Heart left ventricle (tissue), 16 donors: Measurements from ENCODE around the gene DPP9. TPM values are rescaled to one million over a fixed set of nuclear protein-coding genes. Genes with fewer than 3 reads are reported as not detected.
A peak's percentile ranks its signal among the peaks of the same experiment; 100 is the strongest.

Experiments
- ATAC-seq, 4 donors: fragments of 200-7000 bp; cut with Tn5 transposase; one replicate each; pipeline ENCODE4 v1.9.1; 2020 to 2022; ENCODE audit warnings: moderate library complexity in 4 of 4, mild to moderate bottlenecking in 3 of 4, moderate number of reproducible peaks in 1 of 4
- DNase-seq, 5 donors: peaks; one replicate each; pipeline ENCODE4 v3.0.0-alpha.2; 2020
- H3K27ac ChIP-seq, 12 donors: fragments of 200-600 bp; sonication (generic) in 4 of 12; one replicate each; pipeline versions ENCODE4 v1.5.0 to v1.8.0; 2016 to 2022; ENCODE audit warnings: mild to moderate bottlenecking in 2 of 12
- H3K27me3 ChIP-seq, 9 donors: fragments of 200-600 bp; sonication (generic) in 2 of 9; one replicate each; pipeline versions ENCODE4 v1.5.1 to v1.8.0; 2016 to 2022; ENCODE audit warnings: mild to moderate bottlenecking in 3 of 9
- H3K36me3 ChIP-seq, 9 donors: fragments of 200-600 bp; sonication (generic) in 2 of 9; one replicate each; pipeline versions ENCODE4 v1.5.0 to v1.8.0; 2018 to 2022; ENCODE audit warnings: mild to moderate bottlenecking in 2 of 9
- H3K4me1 ChIP-seq, 12 donors: fragments of 200-600 bp; sonication (generic) in 4 of 12; one replicate each; pipeline versions ENCODE4 v1.5.0 to v1.8.0; 2016 to 2022; ENCODE audit warnings: mild to moderate bottlenecking in 3 of 12
- H3K4me3 ChIP-seq, 12 donors: fragments of 200-600 bp; sonication (generic) in 4 of 12; one replicate each; pipeline versions ENCODE4 v1.5.0 to v1.8.0; 2017 to 2022; ENCODE audit warnings: mild to moderate bottlenecking in 9 of 12, moderate library complexity in 4 of 12
- H3K9me3 ChIP-seq, 12 donors: fragments of 200-600 bp; sonication (generic) in 4 of 12; one replicate each; pipeline versions ENCODE4 v1.5.0 to v1.8.0; 2016 to 2022; ENCODE audit warnings: mild to moderate bottlenecking in 1 of 12
- POLR2A ChIP-seq, 2 donors: fragments of 450-650 bp; IDR thresholded peaks; one replicate each; pipeline ENCODE4 v1.6.1; 2017; ENCODE audit warnings: antibody characterized with exemption in 2 of 2, mild to moderate bottlenecking in 2 of 2, moderate library complexity in 2 of 2
- WGBS, 4 donors: extraction: QIAGEN DNeasy Blood & Tissue Kit in 2 of 4; methylation state at CpG; one replicate each; pipeline versions ENCODE4 v1.1.5 to v1.1.7; 2013 to 2018; 5-methylcytosine and 5-hydroxymethylcytosine counted together
- intact Hi-C, 10 donors: fragments of 100-400 bp; cut with DNase I; formaldehyde crosslinking; loops; one replicate each; pipeline versions ENCODE4 v1.11.1 to v1.14.2; 2022
- polyA plus RNA-seq, 2 donors: library from polyadenylated mRNA; stranded (reverse); fragments of 200-250 nt; gene quantifications; one replicate each; pipeline ENCODE4 v1.2.3, GENCODE V29; 2013
- total RNA-seq, 9 donors: library from RNA; depleted of rRNA in 2 of 9; stranded (reverse); fragments of >200 nt in 2 of 9; fragmentation: NEBNext Ultra II Directional in 3 of 9; extraction: Animal tissue kit (Norgen Biotek cat#: 25700) in 3 of 9; gene quantifications; one replicate each; pipeline versions ENCODE4 v1.1.0 to v1.2.4, GENCODE V29; 2016 to 2023
- TF ChIP-seq, protein P1 (sequence below), 12 donors: fragments of 200-600 bp; sonication (generic) in 4 of 12; IDR thresholded peaks; one replicate each; pipeline versions ENCODE4 v1.5.0 to v1.8.0; 2018 to 2022; ENCODE audit warnings: antibody characterized with exemption in 12 of 12, mild to moderate bottlenecking in 5 of 12
- donor health status: ischemic (EF 13 %, LVEDD 7.1; RV severe dilation, severe dysfunction).
- donor health status: healthy with polysubstance abuse.
- donor health status: DM: no; HTN: yes; CAD: no.
- donor health status: DM: no; HTN: no; CAD: no.
- donor health status: ischemic (EF 25% LVEDD 6.9; RV normal size, moderate dysfunction).
- donor health status: ischemic (EF 25% LVEDD 5.7; RV mildly dilated, moderate dysfunction).
- donor health status: healthy.
- donor health status: DM: yes; HTN: yes; CAD: no.
- donor health status: ischemic (EF 35%, LVEDD 5.7; RV mildly dilated, moderate dysfunction).
- donor health status: nonischemic (EF 11% LVEDD 7.7; RV severe dilation, severe dysfunction).
- donor health status: DM: yes; HTN: yes; CAD: no.
- donor health status: PGD.
- donor health status: ischemic (EF 29% LVEDD 5.4; RV normal size, mild dysfunction).
- donor health status: nonischemic (EF 23%, LVEDD 6.1; RV moderate dilation, normal function).

Gene DPP9
- total and polyA plus RNA-seq, 11 donors, result 30.7 to 65.2 (median 47.7) TPM

DNA sequence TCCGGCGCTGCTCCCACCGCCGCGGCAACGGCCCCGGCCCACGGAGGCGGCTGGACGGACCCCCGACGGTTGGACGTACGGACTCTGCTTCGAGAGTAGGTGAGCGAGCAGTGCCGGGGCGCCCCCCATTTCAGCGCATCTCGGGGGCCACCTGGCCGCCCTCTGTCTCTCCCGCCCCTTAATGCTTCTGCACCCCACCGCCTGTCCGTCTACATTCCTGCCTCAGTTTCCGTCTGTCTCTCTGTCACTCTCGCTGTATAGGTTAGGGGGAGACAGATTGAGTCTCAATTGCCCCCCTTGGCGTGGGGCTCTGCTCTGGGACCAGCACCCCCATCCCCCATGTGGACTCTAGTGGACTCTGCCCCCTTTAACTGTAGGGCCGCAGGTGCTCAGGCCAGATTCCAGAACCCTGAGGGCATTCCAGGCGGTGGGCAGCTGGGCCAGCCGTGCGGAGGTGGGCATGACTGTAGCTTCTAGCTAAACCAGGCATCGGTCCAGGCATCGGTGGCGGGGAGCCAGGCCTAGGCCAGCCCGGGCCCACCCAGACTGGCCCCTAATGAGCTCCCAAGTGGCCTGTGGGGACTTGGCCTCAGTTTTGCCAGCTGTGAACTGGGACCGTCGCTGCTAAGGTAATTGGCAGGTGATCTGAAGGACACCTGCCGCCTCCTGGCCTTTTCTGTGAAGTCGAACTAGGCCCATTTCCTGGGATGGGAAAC, 84.0 kb downstream of the DPP9 start:
- Histone ChIP-seq H3K36me3 (no peaks in the 10 kb centered on the region), H3K27ac (peak overlapping the region in 11 of 12 donors; percentile 75 to 92 (median 84)), H3K9me3 (no peaks in the 10 kb centered on the region), H3K4me3 (peak overlapping the region; percentile 58 to 88 (median 81)), H3K4me1 (peaks cover 0 to 56% (median 30%) of the 10 kb centered on the region in 12 donors), H3K27me3 (no peaks in the 10 kb centered on the region)
- intact Hi-C loops, result loop anchor here in 8 of 10 donors (1.0 to 5.0 kb wide), 3 partner anchors 9 to 82 kb away; partner anchors contain the start of gene SEMA6B (in 8 of the 8)
- WGBS, 4 donors, result 11 to 19% (median 16%) methylated on average over 14 to 39 of the region's 39 CpGs
- DNase-seq (peak in 2 of 5 donors; percentile 47 to 74), ATAC-seq (no peak)
- TF ChIP-seq, protein P1, sequence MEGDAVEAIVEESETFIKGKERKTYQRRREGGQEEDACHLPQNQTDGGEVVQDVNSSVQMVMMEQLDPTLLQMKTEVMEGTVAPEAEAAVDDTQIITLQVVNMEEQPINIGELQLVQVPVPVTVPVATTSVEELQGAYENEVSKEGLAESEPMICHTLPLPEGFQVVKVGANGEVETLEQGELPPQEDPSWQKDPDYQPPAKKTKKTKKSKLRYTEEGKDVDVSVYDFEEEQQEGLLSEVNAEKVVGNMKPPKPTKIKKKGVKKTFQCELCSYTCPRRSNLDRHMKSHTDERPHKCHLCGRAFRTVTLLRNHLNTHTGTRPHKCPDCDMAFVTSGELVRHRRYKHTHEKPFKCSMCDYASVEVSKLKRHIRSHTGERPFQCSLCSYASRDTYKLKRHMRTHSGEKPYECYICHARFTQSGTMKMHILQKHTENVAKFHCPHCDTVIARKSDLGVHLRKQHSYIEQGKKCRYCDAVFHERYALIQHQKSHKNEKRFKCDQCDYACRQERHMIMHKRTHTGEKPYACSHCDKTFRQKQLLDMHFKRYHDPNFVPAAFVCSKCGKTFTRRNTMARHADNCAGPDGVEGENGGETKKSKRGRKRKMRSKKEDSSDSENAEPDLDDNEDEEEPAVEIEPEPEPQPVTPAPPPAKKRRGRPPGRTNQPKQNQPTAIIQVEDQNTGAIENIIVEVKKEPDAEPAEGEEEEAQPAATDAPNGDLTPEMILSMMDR (IDR thresholded peaks at IDR 0.05), result no peak
- TF ChIP-seq POLR2A (IDR thresholded peaks at IDR 0.05), result no peak

DNA sequence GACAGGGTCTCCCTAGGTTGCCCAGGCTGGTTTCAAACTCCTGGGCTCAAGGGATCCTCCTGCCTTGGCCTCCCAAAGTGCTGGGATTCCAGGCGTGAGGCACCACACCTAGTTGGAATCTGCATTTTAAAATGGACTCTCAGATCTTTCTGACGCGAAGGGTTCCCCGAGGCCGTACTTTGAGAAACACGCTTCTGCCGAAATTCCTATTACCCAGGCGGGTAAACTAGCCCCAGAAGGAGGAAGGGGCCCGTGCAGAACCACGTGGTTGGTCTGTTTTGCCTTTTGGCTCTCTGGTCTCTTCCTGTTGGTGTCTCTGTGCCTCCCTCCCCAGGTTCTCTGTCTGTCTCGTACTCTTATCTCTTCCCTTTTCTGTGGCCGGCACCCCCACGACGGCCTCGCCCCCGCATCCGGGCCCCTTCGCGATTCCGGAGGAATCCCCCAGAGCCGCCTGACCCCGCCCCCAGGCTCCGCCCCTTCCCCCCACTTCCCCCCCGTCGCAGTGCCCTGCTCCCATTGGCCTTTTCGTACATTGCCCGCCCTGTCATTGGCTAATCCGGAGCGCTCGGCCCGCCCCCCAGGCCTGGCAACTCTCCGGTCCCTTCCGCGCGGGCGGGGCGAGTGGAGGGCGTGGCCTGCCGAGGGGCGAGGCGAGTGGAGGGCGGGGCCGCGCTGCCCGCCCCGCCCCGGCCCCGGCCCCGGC, 84.7 kb downstream of the DPP9 start, which contains the start of gene TNFAIP8L1:
Gene TNFAIP8L1 (plus strand): TSS at position 689 of the 703 bp plus-strand sequence. CDS start 12,354 bp downstream, outside the sequence.
- ATAC-seq (peak; percentile 93 to 95 (median 94)), DNase-seq (peak; percentile 97 to 99 (median 98))
- no peaks in the 10 kb centered on the region for H3K36me3 ChIP-seq
- peaks cover 0 to 63% (median 30%) of the 10 kb centered on the region in 12 donors for H3K4me1 ChIP-seq
- TF ChIP-seq POLR2A (IDR thresholded peaks at IDR 0.05), result peak in 1 of 2 donors; percentile 32
- TF ChIP-seq, protein P1 (IDR thresholded peaks at IDR 0.05), result no peak
- H3K27me3 ChIP-seq, result no peaks in the 10 kb centered on the region
- no peaks in the 10 kb centered on the region for H3K9me3 ChIP-seq
- peak within 1 kb of the TSS; percentile 58 to 88 (median 81) for H3K4me3 ChIP-seq
- WGBS, 4 donors, result 2 to 5% (median 3%) methylated on average over 24 to 49 of the region's 49 CpGs
- intact Hi-C loops, result loop anchor here in 8 of 10 donors (1.0 to 5.0 kb wide), 3 partner anchors 9 to 82 kb away; partner anchors contain the start of gene SEMA6B (in 8 of the 8)
- H3K27ac ChIP-seq, result peak within 1 kb of the TSS; percentile 7 to 92 (median 84)

DNA sequence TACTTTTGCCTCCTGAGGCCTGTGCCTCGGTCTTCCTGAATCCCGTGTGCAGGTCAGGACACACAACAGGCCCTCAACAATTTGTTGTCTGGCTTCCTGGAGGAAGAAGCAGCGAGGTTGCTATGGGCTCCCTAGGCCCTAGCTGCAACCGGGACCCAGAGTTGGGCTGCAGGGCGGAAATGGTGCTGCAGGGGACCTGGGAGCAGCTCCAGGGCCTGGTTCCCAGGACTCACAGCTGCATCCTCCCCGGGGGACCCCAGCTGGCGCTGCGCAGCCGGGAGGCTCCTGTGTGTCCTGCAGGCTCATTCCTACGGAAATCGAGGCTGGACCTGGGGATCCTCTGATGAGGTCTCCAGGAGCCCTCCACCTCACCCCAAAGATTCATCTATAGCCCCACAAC, 85.3 kb downstream of the DPP9 start:
- ATAC-seq, result peak in 3 of 4 donors; percentile 12 to 62 (median 13)
- WGBS, 4 donors, result 22 to 53% (median 40%) methylated on average over 10 to 11 of the region's 11 CpGs
- no peak for TF ChIP-seq POLR2A (IDR thresholded peaks at IDR 0.05)
- TF ChIP-seq, protein P1 (IDR thresholded peaks at IDR 0.05), result no peak
- Histone ChIP-seq H3K4me1 (peaks cover 0 to 70% (median 30%) of the 10 kb centered on the region in 12 donors), H3K27me3 (no peaks in the 10 kb centered on the region), H3K9me3 (no peaks in the 10 kb centered on the region), H3K27ac (peak overlapping the region in 11 of 12 donors; percentile 61 to 92 (median 82)), H3K36me3 (no peaks in the 10 kb centered on the region), H3K4me3 (peak overlapping the region in 5 of 12 donors; percentile 9 to 80 (median 54))
- peak; percentile 56 to 81 (median 79) for DNase-seq
- intact Hi-C loops, result loop anchor here in 8 of 10 donors (5.0 kb wide), 2 partner anchors 61 to 81 kb away; partner anchors contain the start of gene SEMA6B (in 8 of the 8)
